Ishikawa (cell line): Measurements from ENCODE around the gene SPATA6L.

Experiments used
- CEBPB ChIP-seq: IDR thresholded peaks from 2 replicates; pipeline ENCODE4 v1.6.1; 2012
- CREB1 ChIP-seq: IDR thresholded peaks from 2 replicates; pipeline ENCODE4 v1.6.1; 2012; ENCODE audit warnings: low read depth
- EGR1 ChIP-seq: IDR thresholded peaks from 2 replicates; pipeline ENCODE4 v1.6.1; 2012
- EP300 ChIP-seq: IDR thresholded peaks from 2 replicates; pipeline ENCODE4 v1.6.1; 2012; ENCODE audit warnings: borderline replicate concordance
- FOXM1 ChIP-seq: IDR thresholded peaks from 2 replicates; pipeline ENCODE4 v1.6.1; 2012; ENCODE audit warnings: low read depth, borderline replicate concordance
- MAX ChIP-seq: IDR thresholded peaks from 2 replicates; pipeline ENCODE4 v1.6.1; 2012
- NFIC ChIP-seq: IDR thresholded peaks from 2 replicates; pipeline ENCODE4 v1.6.1; 2012
- RAD21 ChIP-seq: IDR thresholded peaks from 2 replicates; pipeline ENCODE4 v1.6.1; 2012; ENCODE audit warnings: low read depth
- REST ChIP-seq: IDR thresholded peaks from 2 replicates; pipeline ENCODE4 v1.6.1; 2012; ENCODE audit warnings: low read depth, mild to moderate bottlenecking
- TAF1 ChIP-seq: IDR thresholded peaks from 2 replicates; pipeline ENCODE4 v1.6.1; 2012; ENCODE audit warnings: low read depth, mild to moderate bottlenecking
- TCF12 ChIP-seq: IDR thresholded peaks from 2 replicates; pipeline ENCODE4 v1.6.1; 2012; ENCODE audit warnings: low read depth
- TEAD4 ChIP-seq: IDR thresholded peaks from 2 replicates; pipeline ENCODE4 v1.6.1; 2012
- USF1 ChIP-seq: IDR thresholded peaks from 2 replicates; pipeline ENCODE4 v1.6.1; 2012
- YY1 ChIP-seq: IDR thresholded peaks from 2 replicates; pipeline ENCODE4 v1.6.1; 2012; ENCODE audit warnings: low read depth
- ZBTB7A ChIP-seq: IDR thresholded peaks from 2 replicates; pipeline ENCODE4 v1.6.1; 2012; ENCODE audit warnings: low read depth

SPATA6L gene, protein sequence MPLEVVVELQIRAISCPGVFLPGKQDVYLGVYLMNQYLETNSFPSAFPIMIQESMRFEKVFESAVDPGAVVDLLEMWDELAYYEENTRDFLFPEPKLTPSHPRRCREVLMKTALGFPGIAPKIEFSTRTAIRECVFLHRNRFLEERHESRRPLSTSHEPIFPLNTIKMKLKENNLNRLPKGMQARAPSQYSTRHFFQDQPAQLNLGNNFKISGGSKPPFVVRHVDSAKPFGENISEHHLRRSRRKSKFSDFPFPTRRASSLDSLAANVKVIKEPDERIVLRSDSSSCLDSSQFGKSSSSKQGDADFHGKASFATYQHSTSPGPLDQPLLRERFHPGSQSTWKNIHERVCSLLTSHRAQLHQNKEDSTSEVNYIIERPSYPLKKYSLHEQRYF

DNA sequence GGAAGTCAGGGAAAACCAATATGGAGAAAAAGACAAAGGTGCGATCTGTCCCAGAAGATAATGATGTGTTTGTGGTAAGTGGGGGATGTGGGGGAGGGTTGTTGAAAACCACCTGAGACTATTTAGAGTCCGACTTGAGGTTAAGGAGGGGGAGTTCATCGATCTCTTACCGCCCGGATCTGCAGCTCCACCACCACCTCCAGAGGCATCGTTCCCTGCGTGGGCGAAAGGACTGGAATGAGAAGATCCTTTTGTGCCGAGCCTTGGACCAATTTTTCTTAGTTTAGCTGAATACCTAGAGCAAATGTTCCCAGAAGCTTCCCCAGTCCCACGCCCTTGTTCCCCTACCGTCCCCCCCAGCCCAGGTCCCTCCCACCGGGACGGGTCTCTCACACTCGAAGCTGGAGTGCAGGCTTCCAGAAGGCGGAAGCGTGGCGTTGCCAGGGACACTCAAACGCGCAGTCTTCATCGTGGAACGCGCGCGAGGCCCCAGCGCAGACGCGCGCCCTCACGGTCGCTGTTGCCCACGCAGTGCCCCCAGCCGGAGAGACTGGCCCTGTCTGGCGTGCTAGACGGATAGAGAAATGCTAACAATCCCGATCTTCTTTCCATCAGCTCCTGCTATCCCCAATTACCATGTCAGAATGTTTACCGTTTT, at the start of gene SPATA6L:
Gene SPATA6L, minus strand, starts transcription at position 439 of the 658 bp plus-strand sequence. Its CDS starts 230 bp downstream, at position 209.
- TF ChIP-seq FOXM1 (no peak), YY1 (no peak), EGR1 (peak; percentile 70), NFIC (0 out of 2 replicates have a peak, but pooled peaks have one; percentile 11), CEBPB (no peak), TCF12 (no peak), MAX (peak; percentile 83), REST (no peak), ZBTB7A (no peak), RAD21 (no peak), CREB1 (no peak), EP300 (no peak), USF1 (no peak), TEAD4 (0 out of 2 replicates have a peak, but pooled peaks have one; percentile 23), TAF1 (no peak)

DNA sequence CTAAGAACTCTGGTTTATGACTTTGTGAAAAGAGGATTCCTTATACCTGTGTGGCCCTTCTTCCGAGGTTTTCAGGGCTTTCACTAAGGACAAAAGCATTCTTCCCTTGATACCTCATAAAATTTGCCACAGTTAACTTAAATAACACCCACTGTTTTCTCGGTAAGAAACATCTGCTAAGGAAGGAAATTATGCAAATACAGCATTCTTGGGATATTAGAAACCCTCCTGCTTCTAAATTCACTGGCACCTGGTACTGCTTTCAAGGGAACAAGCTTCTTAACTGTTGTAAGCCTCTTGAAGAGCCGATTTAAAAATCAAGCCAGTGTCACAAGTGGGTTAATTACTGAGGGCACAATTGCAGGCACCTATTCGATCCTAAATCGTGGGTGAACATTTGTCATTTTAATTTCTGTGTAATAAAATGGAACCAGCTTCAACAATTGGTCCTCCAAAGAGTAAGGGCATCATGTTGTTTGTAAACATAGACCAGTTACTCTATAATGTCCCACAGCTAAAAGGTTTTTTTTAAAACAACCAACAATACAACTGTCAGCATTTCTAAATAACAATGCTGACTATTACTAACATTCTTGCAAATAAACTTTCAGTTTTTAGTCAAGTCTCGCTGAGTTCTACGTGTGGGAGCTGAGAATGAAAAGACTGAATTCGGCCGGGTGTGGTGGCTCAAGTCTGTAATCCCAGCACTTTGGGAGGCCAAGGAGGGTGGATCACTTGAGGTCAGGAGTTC, 48.2 kb upstream of the SPATA6L start:
- TF ChIP-seq EP300 (no peak), REST (no peak), RAD21 (no peak), YY1 (no peak), CREB1 (no peak), EGR1 (no peak), TEAD4 (no peak), MAX (no peak)

GRCh38 chr9:4713849-4714248, 47.6 kb upstream of the SPATA6L start:
- TF ChIP-seq RAD21 (no peak), FOXM1 (no peak), YY1 (no peak), CREB1 (no peak), NFIC (no peak), EGR1 (no peak), ZBTB7A (no peak), TAF1 (no peak), TEAD4 (no peak), TCF12 (no peak), MAX (no peak), EP300 (no peak), CEBPB (no peak), USF1 (no peak), REST (no peak)
